Urinary bladder (tissue), 4 donors: ENCODE measurements around the gene SAMD11. TPM values are rescaled to one million over a fixed set of nuclear protein-coding genes. Genes with fewer than 3 reads are reported as not detected.
A peak's percentile ranks its signal among the peaks of the same experiment; 100 is the strongest.
"Not testable (repeated sequence)": the region's sequence is repeated elsewhere in the genome, so short reads cannot be mapped to it uniquely, and the experiment has no call there.

Experiments
- DNase-seq: peaks from one replicate; pipeline ENCODE4 v3.0.0-alpha.2; 2015; ENCODE audit errors: extremely low spot score
- H3K27ac ChIP-seq: one replicate; pipeline ENCODE4 v1.5.1; 2013; ENCODE audit warnings: low read depth, mild to moderate bottlenecking, moderate library complexity
- H3K36me3 ChIP-seq: one replicate; pipeline ENCODE4 v1.6.1; 2013; ENCODE audit warnings: mild to moderate bottlenecking, moderate library complexity; ENCODE audit not compliant: insufficient read depth
- H3K4me1 ChIP-seq: one replicate; pipeline ENCODE4 v1.6.1; 2013; ENCODE audit warnings: mild to moderate bottlenecking, moderate library complexity; ENCODE audit not compliant: insufficient read depth
- H3K4me3 ChIP-seq: one replicate; pipeline ENCODE4 v1.5.1; 2013; ENCODE audit warnings: low read depth, low read length
- WGBS: extraction: QIAGEN DNeasy Blood & Tissue Kit; methylation state at CpG from one replicate; pipeline ENCODE4 v1.1.7; 2013; 5-methylcytosine and 5-hydroxymethylcytosine counted together
- polyA plus RNA-seq: library from polyadenylated mRNA; stranded (reverse); fragments of 200-250 nt; gene quantifications from one replicate; pipeline ENCODE4 v1.2.3, GENCODE V29; 2013
- total RNA-seq: library from RNA; depleted of rRNA; stranded (reverse); fragments of >200 nt; gene quantifications from one replicate; pipeline ENCODE4 v1.2.3, GENCODE V29; 2014
- donor health status: healthy with polysubstance abuse.
- donor health status: healthy.

Gene SAMD11
- 18.1 TPM for total RNA-seq
- polyA plus RNA-seq = 23.3 TPM

- H3K4me1 ChIP-seq = no peaks in the 10 kb centered on the region
- no peak for DNase-seq
- no peak within 1 kb of the TSS for H3K27ac ChIP-seq
These were observed at the start of gene SAMD11 for GRCh38 chr1:923131-923990. Gene SAMD11 (plus strand): TSS chr1:923923. CDS start chr1:924432, 509 bp downstream.

GRCh38 chr1:876428-877208, 47.1 kb upstream of the SAMD11 start:
- H3K27ac ChIP-seq, H3K36me3 ChIP-seq, H3K4me3 ChIP-seq, DNase-seq, H3K4me1 ChIP-seq: not testable (repeated sequence)
- 60% methylated on average over 8 of the region's 8 CpGs for WGBS

More at GRCh38 chr1:923131-923990, at the start of gene SAMD11:
- 7% methylated on average over 72 of the region's 72 CpGs for WGBS
- Histone ChIP-seq H3K4me3 (peak within 1 kb of the TSS; percentile 66), H3K36me3 (no peaks in the 10 kb centered on the region)

GRCh38 chr1:877209-877986, 46.3 kb upstream of the SAMD11 start:
- not testable (repeated sequence) for H3K27ac ChIP-seq, H3K4me1 ChIP-seq, H3K36me3 ChIP-seq, H3K4me3 ChIP-seq, DNase-seq
- 66% methylated on average over 5 of the region's 5 CpGs for WGBS

- not testable (repeated sequence) for H3K36me3 ChIP-seq, DNase-seq, H3K4me1 ChIP-seq, H3K27ac ChIP-seq, H3K4me3 ChIP-seq
- 19% methylated on average over 2 of the region's 2 CpGs for WGBS
These were observed 43.2 kb upstream of the SAMD11 start for GRCh38 chr1:880511-880910.

- H3K27ac ChIP-seq, H3K4me3 ChIP-seq, H3K36me3 ChIP-seq, DNase-seq, H3K4me1 ChIP-seq: not testable (repeated sequence)
- 77% methylated on average over 2 of the region's 2 CpGs for WGBS
These were observed 42.8 kb upstream of the SAMD11 start for GRCh38 chr1:880915-881314.

- no peak for DNase-seq
- no peaks in the 10 kb centered on the region for H3K4me1 ChIP-seq
- H3K27ac ChIP-seq = no peak overlapping the region
- no peak overlapping the region for H3K4me3 ChIP-seq
- H3K36me3 ChIP-seq = no peaks in the 10 kb centered on the region
- WGBS = 55% methylated on average over 1 of the region's 1 CpG
These were observed 37.4 kb upstream of the SAMD11 start for GRCh38 chr1:886311-886710.

GRCh38 chr1:886760-887159, 37.0 kb upstream of the SAMD11 start:
- Histone ChIP-seq H3K27ac (no peak overlapping the region), H3K4me1 (no peaks in the 10 kb centered on the region), H3K4me3 (no peak overlapping the region), H3K36me3 (no peaks in the 10 kb centered on the region)
- DNase-seq = no peak
- WGBS = 88% methylated on average over 11 of the region's 11 CpGs

- H3K36me3 ChIP-seq = no peaks in the 10 kb centered on the region
- no peaks in the 10 kb centered on the region for H3K4me1 ChIP-seq
- H3K4me3 ChIP-seq = no peak overlapping the region
- H3K27ac ChIP-seq = no peak overlapping the region
- DNase-seq = no peak
These were observed 35.4 kb upstream of the SAMD11 start for GRCh38 chr1:888297-888696.

GRCh38 chr1:889774-890173, 33.9 kb upstream of the SAMD11 start:
- DNase-seq, H3K4me3 ChIP-seq, H3K4me1 ChIP-seq, H3K27ac ChIP-seq, H3K36me3 ChIP-seq: not testable (repeated sequence)
- 91% methylated on average over 4 of the region's 4 CpGs for WGBS

- not testable (repeated sequence) for H3K27ac ChIP-seq, H3K4me3 ChIP-seq, H3K4me1 ChIP-seq, H3K36me3 ChIP-seq, DNase-seq
- 84% methylated on average over 9 of the region's 9 CpGs for WGBS
These were observed 33.5 kb upstream of the SAMD11 start for GRCh38 chr1:890234-890633.

GRCh38 chr1:890661-891060, 33.1 kb upstream of the SAMD11 start:
- 23% methylated on average over 3 of the region's 3 CpGs for WGBS
- no peak for DNase-seq
- no peaks in the 10 kb centered on the region for H3K4me1 ChIP-seq
- no peak overlapping the region for H3K27ac ChIP-seq
- no peak overlapping the region for H3K4me3 ChIP-seq
- no peaks in the 10 kb centered on the region for H3K36me3 ChIP-seq

- no peak overlapping the region for H3K4me3 ChIP-seq
- DNase-seq = no peak
- no peak overlapping the region for H3K27ac ChIP-seq
- no peaks in the 10 kb centered on the region for H3K36me3 ChIP-seq
- WGBS = 58% methylated on average over 8 of the region's 8 CpGs
- no peaks in the 10 kb centered on the region for H3K4me1 ChIP-seq
These were observed 26.5 kb upstream of the SAMD11 start for GRCh38 chr1:897226-897625.

GRCh38 chr1:897951-898350, 25.8 kb upstream of the SAMD11 start:
- DNase-seq = not testable (repeated sequence)
- 70% methylated on average over 17 of the region's 17 CpGs for WGBS

More at GRCh38 chr1:897951-898350, 25.8 kb upstream of the SAMD11 start:
- H3K4me1 ChIP-seq, H3K4me3 ChIP-seq, H3K36me3 ChIP-seq, H3K27ac ChIP-seq: not testable (repeated sequence)
